ENCODE measurements around the gene ZNF787. TPM values are rescaled to one million over a fixed set of nuclear protein-coding genes. Genes with fewer than 3 reads are reported as not detected.
A peak's percentile ranks its signal among the peaks of the same experiment; 100 is the strongest.

The ZNF787 gene
- total and polyA plus RNA-seq, 2 of the 13 experiments (the other 11 are each of a cell fraction or from before 2014, with no cell fraction given) = 15.1 to 42.8 TPM

GRCh38 chr19:56118666-56119581 lies 2.2 kb downstream of the ZNF787 start (continued):
- TF ChIP-seq, protein P1, sequence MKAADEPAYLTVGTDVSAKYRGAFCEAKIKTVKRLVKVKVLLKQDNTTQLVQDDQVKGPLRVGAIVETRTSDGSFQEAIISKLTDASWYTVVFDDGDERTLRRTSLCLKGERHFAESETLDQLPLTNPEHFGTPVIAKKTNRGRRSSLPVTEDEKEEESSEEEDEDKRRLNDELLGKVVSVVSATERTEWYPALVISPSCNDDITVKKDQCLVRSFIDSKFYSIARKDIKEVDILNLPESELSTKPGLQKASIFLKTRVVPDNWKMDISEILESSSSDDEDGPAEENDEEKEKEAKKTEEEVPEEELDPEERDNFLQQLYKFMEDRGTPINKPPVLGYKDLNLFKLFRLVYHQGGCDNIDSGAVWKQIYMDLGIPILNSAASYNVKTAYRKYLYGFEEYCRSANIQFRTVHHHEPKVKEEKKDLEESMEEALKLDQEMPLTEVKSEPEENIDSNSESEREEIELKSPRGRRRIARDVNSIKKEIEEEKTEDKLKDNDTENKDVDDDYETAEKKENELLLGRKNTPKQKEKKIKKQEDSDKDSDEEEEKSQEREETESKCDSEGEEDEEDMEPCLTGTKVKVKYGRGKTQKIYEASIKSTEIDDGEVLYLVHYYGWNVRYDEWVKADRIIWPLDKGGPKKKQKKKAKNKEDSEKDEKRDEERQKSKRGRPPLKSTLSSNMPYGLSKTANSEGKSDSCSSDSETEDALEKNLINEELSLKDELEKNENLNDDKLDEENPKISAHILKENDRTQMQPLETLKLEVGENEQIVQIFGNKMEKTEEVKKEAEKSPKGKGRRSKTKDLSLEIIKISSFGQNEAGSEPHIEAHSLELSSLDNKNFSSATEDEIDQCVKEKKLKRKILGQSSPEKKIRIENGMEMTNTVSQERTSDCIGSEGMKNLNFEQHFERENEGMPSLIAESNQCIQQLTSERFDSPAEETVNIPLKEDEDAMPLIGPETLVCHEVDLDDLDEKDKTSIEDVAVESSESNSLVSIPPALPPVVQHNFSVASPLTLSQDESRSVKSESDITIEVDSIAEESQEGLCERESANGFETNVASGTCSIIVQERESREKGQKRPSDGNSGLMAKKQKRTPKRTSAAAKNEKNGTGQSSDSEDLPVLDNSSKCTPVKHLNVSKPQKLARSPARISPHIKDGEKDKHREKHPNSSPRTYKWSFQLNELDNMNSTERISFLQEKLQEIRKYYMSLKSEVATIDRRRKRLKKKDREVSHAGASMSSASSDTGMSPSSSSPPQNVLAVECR (CRISPR knock-in tag; IDR thresholded peaks at IDR 0.05; ENCODE audit: borderline replicate concordance) = peak; percentile 16; the same call in 1 of the 2 replicates
- TF ChIP-seq, protein P2, sequence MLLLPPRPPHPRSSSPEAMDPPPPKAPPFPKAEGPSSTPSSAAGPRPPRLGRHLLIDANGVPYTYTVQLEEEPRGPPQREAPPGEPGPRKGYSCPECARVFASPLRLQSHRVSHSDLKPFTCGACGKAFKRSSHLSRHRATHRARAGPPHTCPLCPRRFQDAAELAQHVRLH (CRISPR knock-in tag; IDR thresholded peaks at IDR 0.05; ENCODE audit: borderline replicate concordance, low read depth) = 0 out of 2 replicates have a peak, but pooled peaks have one; percentile 41
- TF ChIP-seq ZNF589 (CRISPR knock-in tag; conservative IDR thresholded peaks at IDR 0.05) = no peak
- no peak for TF ChIP-seq KDM3A (CRISPR knock-in tag; IDR thresholded peaks at IDR 0.05; ENCODE audit: low read depth)
- TF ChIP-seq FOXK1 (CRISPR knock-in tag; IDR thresholded peaks at IDR 0.05; ENCODE audit: borderline replicate concordance, low read depth) = peak; percentile 18; the same call in 1 of the 2 replicates
- 0 out of 2 replicates have a peak, but pooled peaks have one; percentile 5 for TF ChIP-seq KDM5B (CRISPR knock-in tag; IDR thresholded peaks at IDR 0.05; ENCODE audit: borderline replicate concordance)
- no peak for TF ChIP-seq SIN3A (IDR thresholded peaks at IDR 0.05; ENCODE audit: borderline replicate concordance, low read depth, low read length)
- no peak for TF ChIP-seq ZNF441 (CRISPR knock-in tag; IDR thresholded peaks at IDR 0.05; ENCODE audit: borderline replicate concordance)
- peak; percentile 24; the same call in 1 of the 2 replicates for TF ChIP-seq MED1 (CRISPR knock-in tag; IDR thresholded peaks at IDR 0.05)
- TF ChIP-seq GATAD2A (CRISPR knock-in tag; IDR thresholded peaks at IDR 0.05) = peak; percentile 57
- no peak for TF ChIP-seq ZBTB20 (CRISPR knock-in tag; IDR thresholded peaks at IDR 0.05; ENCODE audit: borderline replicate concordance, low read depth)
- 0 out of 2 replicates have a peak, but pooled peaks have one; percentile 10 for TF ChIP-seq ZNF350 (CRISPR knock-in tag; IDR thresholded peaks at IDR 0.05; ENCODE audit: borderline replicate concordance, low read depth)
- no peak for TF ChIP-seq ZNF446 (CRISPR knock-in tag; IDR thresholded peaks at IDR 0.05)
- no peak for TF ChIP-seq ZFP90 (CRISPR knock-in tag; IDR thresholded peaks at IDR 0.05; ENCODE audit: borderline replicate concordance)
- TF ChIP-seq POLR2AphosphoS2 (IDR thresholded peaks at IDR 0.05; ENCODE audit: low read depth, low read length) = 0 out of 2 replicates have a peak, but pooled peaks have one; percentile 45
- peak; percentile 60 for TF ChIP-seq RARA (CRISPR knock-in tag; IDR thresholded peaks at IDR 0.05)
- 0 out of 2 replicates have a peak, but pooled peaks have one; percentile 31 for TF ChIP-seq NR2C2 (CRISPR knock-in tag; IDR thresholded peaks at IDR 0.05; ENCODE audit: borderline replicate concordance)
- TF ChIP-seq NR3C1 (CRISPR knock-in tag; IDR thresholded peaks at IDR 0.05) = no peak
- TF ChIP-seq ZSCAN21 (CRISPR knock-in tag; IDR thresholded peaks at IDR 0.05; ENCODE audit: borderline replicate concordance) = no peak
- 0 out of 2 replicates have a peak, but pooled peaks have one; percentile 18 for TF ChIP-seq PAWR (CRISPR knock-in tag; IDR thresholded peaks at IDR 0.05; ENCODE audit: borderline replicate concordance)
- TF ChIP-seq FOXO1 (CRISPR knock-in tag; IDR thresholded peaks at IDR 0.05) = 0 out of 2 replicates have a peak, but pooled peaks have one; percentile 31
- no peak for TF ChIP-seq PRMT3 (CRISPR knock-in tag; IDR thresholded peaks at IDR 0.05; ENCODE audit: borderline replicate concordance, low read depth)
- TF ChIP-seq, protein P3, sequence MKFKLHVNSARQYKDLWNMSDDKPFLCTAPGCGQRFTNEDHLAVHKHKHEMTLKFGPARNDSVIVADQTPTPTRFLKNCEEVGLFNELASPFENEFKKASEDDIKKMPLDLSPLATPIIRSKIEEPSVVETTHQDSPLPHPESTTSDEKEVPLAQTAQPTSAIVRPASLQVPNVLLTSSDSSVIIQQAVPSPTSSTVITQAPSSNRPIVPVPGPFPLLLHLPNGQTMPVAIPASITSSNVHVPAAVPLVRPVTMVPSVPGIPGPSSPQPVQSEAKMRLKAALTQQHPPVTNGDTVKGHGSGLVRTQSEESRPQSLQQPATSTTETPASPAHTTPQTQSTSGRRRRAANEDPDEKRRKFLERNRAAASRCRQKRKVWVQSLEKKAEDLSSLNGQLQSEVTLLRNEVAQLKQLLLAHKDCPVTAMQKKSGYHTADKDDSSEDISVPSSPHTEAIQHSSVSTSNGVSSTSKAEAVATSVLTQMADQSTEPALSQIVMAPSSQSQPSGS (CRISPR knock-in tag; IDR thresholded peaks at IDR 0.05) = no peak

Measured in HepG2 (cell line).